Testis (tissue), 3 donors: ENCODE results near the gene KDM4C. TPM values are rescaled to one million over a fixed set of nuclear protein-coding genes. Genes with fewer than 3 reads are reported as not detected.

Source experiments
- DNase-seq: peaks from one replicate; pipeline ENCODE4 v3.0.0-alpha.2; 2019
- H3K27ac ChIP-seq, 2 donors: fragments of 200-600 bp; sonication (generic); one replicate each; pipeline ENCODE4 v1.5.1; 2019
- H3K27me3 ChIP-seq: fragments of 200-600 bp; sonication (generic); one replicate; pipeline ENCODE4 v1.5.1; 2019
- H3K36me3 ChIP-seq: fragments of 200-600 bp; sonication (generic); one replicate; pipeline ENCODE4 v1.5.1; 2017; ENCODE audit warnings: low read depth; ENCODE audit errors: missing control alignments
- H3K4me1 ChIP-seq: fragments of 200-600 bp; sonication (generic); one replicate; pipeline ENCODE4 v1.5.1; 2019
- H3K4me3 ChIP-seq, 2 donors: fragments of 200-600 bp; sonication (generic); one replicate each; pipeline ENCODE4 v1.5.1; 2017 to 2019
- H3K9me3 ChIP-seq: fragments of 200-600 bp; sonication (generic); one replicate; pipeline ENCODE4 v1.5.1; 2017
- POLR2A ChIP-seq: fragments of 450-650 bp; IDR thresholded peaks from one replicate; pipeline ENCODE4 v1.6.1; 2017; ENCODE audit warnings: antibody characterized with exemption, mild to moderate bottlenecking, moderate library complexity
- WGBS, 2 donors: methylation state at CpG; one replicate each; pipeline ENCODE4 v1.1.5; 2018; 5-methylcytosine and 5-hydroxymethylcytosine counted together
- intact Hi-C: fragments of 100-400 bp; cut with DNase I; formaldehyde crosslinking; loops from one replicate; pipeline ENCODE4 v1.15.1; 2023; ENCODE audit warnings: low total_unique reads
- polyA plus RNA-seq: library from polyadenylated mRNA; stranded (reverse); fragments of 350-450 nt; fragmentation: Illumina TruSeq; extraction: RNeasy Lipid Tissue Mini Kit (QIAGEN cat#74804); gene quantifications from one replicate; pipeline ENCODE4 v1.2.3, GENCODE V29; 2014; ENCODE audit warnings: low read depth, low replicate concordance; ENCODE audit not compliant: insufficient read depth
- total RNA-seq, 2 donors: library from RNA; depleted of rRNA; stranded (reverse); fragments of >200 nt; gene quantifications; one replicate each; pipeline ENCODE4 v1.2.3, GENCODE V29; 2016
- TF ChIP-seq, protein P1 (sequence below), 3 experiments: fragments of 450-650 bp in 2 of 3; fragments of 200-600 bp in 1 of 3; sonication (generic) in 1 of 3; IDR thresholded peaks; one replicate each; pipeline ENCODE4 v1.5.1; 2016 to 2019; ENCODE audit warnings: antibody characterized with exemption in 3 of 3, mild to moderate bottlenecking in 2 of 3, moderate library complexity in 1 of 3

KDM4C gene
- total and polyA plus RNA-seq, 3 donors from 2014 or later = 16.7 to 58.8 (median 48.8) TPM

DNA sequence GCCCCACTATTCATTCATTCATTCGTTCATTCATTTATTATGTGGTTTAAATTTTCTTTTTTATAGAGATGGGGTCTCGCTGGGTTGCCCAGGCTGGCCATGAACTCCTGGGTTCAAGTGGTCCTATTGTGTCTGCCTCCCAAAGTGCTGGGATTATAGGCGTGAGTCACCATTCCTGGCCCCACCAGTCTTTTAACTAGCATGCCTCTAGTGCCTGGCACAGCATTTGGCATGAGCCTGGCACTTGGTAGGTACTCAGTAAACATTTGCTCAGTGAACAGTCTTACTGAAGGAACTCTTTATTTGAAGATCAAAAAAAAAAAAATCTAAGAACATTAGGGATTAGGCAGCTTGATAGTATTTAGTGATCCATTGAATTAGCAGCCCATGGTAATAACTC lies 98.1 kb downstream of the KDM4C start:
- H3K9me3 ChIP-seq = no peaks in the 10 kb centered on the region
- H3K4me3 ChIP-seq = no peak overlapping the region
- no peaks in the 10 kb centered on the region for H3K4me1 ChIP-seq
- no peaks in the 10 kb centered on the region for H3K36me3 ChIP-seq
- H3K27ac ChIP-seq = no peak overlapping the region
- DNase-seq = no peak
- no peak for TF ChIP-seq POLR2A
- TF ChIP-seq, protein P1, sequence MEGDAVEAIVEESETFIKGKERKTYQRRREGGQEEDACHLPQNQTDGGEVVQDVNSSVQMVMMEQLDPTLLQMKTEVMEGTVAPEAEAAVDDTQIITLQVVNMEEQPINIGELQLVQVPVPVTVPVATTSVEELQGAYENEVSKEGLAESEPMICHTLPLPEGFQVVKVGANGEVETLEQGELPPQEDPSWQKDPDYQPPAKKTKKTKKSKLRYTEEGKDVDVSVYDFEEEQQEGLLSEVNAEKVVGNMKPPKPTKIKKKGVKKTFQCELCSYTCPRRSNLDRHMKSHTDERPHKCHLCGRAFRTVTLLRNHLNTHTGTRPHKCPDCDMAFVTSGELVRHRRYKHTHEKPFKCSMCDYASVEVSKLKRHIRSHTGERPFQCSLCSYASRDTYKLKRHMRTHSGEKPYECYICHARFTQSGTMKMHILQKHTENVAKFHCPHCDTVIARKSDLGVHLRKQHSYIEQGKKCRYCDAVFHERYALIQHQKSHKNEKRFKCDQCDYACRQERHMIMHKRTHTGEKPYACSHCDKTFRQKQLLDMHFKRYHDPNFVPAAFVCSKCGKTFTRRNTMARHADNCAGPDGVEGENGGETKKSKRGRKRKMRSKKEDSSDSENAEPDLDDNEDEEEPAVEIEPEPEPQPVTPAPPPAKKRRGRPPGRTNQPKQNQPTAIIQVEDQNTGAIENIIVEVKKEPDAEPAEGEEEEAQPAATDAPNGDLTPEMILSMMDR (IDR thresholded peaks at IDR 0.05) = no peak
- H3K27me3 ChIP-seq = no peaks in the 10 kb centered on the region
- WGBS, 2 donors = 92 to 93% methylated on average over 3 of the region's 3 CpGs
- intact Hi-C loops = no loop called here

DNA sequence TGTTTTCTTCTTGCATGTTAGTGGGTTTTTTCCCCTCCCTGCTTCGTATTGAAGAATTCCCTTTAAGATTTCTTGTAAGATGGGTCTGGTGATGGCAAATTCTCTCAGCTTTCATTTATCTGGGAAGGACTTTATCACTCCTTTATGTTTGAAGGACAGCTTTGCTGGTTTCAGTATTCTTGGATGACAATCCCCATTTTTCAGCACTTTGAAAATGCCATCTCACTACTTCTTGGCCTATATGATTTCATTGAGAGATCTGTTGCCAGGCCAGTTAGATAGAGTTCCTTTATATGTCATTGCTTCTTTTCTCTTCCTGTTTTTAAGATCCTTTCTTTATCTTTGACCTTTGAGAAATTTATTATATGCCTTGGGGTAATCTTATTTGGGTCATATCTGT lies 106.3 kb downstream of the KDM4C start:
- H3K36me3 ChIP-seq = no peaks in the 10 kb centered on the region
- H3K27me3 ChIP-seq = no peaks in the 10 kb centered on the region
- TF ChIP-seq POLR2A = no peak
- TF ChIP-seq, protein P1 (IDR thresholded peaks at IDR 0.05) = no peak
- H3K9me3 ChIP-seq = no peaks in the 10 kb centered on the region
- intact Hi-C loops = no loop called here
- no peak for DNase-seq
- no peak overlapping the region for H3K4me3 ChIP-seq
- no peaks in the 10 kb centered on the region for H3K4me1 ChIP-seq
- 95 to 97% methylated on average over 1 of the region's 1 CpG for WGBS, 2 donors
- no peak overlapping the region for H3K27ac ChIP-seq

DNA sequence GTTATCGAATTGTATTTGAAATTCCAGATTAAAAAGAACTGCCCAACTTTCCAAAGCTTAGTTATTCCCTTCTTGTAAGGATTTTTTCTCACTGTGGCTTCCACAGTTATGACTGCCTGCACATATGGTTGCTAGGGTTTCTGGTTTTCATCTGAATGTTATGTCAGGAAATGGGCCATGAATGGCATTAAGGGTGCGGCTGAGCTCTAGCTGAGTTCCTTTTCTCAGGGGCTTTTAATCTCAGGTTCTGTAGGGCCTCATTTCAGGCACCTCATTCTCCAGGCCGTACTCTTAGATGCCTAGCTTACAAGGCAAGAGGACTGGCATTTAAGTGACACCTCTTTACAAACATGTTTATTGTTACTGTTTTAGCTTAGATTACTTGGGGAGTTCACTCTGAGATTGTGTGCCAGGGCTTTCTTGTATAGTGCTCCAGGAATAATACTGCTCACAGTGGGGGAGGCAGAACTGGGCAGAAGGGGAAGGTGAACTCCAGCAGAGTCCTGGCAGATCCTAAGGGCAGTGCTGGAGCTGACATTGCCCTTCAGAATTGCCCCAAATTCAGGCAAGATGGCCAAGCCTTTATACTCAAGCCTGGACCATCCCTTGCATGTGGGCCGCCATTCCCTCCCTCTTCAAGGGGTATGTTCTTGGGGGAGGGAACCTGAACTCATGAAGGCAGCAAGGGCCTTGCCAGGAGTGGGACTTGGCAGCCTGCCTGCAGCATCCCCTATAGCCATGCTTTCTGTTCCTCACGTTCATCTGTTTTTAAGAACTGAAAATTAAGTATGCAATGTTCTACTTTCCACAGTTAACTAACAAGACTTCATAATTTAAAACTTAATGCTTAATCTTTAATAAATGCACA lies 111.5 kb downstream of the KDM4C start:
- intact Hi-C loops = no loop called here
- no peaks in the 10 kb centered on the region for H3K9me3 ChIP-seq
- DNase-seq = no peak
- no peaks in the 10 kb centered on the region for H3K4me1 ChIP-seq
- TF ChIP-seq, protein P1 (IDR thresholded peaks at IDR 0.05) = no peak
- TF ChIP-seq POLR2A = no peak
- 82 to 87% methylated on average over 4 to 5 of the region's 5 CpGs for WGBS, 2 donors
- H3K27me3 ChIP-seq = no peaks in the 10 kb centered on the region
- no peak overlapping the region for H3K27ac ChIP-seq
- H3K36me3 ChIP-seq = no peaks in the 10 kb centered on the region
- no peak overlapping the region for H3K4me3 ChIP-seq

DNA sequence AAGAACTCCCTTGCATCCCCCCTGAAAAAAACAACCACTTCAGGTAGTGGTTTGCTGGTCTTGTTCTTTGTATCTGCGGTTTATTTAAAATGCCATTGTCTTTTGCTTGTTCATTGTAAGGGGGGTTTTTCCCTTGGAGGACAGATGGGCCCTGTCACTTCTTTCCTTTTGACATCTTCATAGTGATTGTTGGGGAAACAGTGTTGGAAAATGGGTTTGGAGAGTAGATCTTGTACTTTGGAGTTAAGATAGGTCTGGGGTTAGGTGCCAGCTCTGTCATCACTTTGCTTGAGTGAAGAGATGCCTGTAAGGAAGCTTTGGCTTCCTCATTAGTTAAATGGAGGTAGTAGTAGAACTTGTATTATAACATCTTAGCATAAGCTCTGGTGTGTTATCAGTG lies 112.4 kb downstream of the KDM4C start:
- Histone ChIP-seq H3K27ac (no peak overlapping the region), H3K4me1 (no peaks in the 10 kb centered on the region), H3K36me3 (no peaks in the 10 kb centered on the region), H3K9me3 (no peaks in the 10 kb centered on the region), H3K4me3 (no peak overlapping the region), H3K27me3 (no peaks in the 10 kb centered on the region)
- intact Hi-C loops = no loop called here
- TF ChIP-seq, protein P1 (IDR thresholded peaks at IDR 0.05) = no peak
- no peak for TF ChIP-seq POLR2A
- 85 to 100% methylated on average over 1 of the region's 1 CpG for WGBS, 2 donors
- no peak for DNase-seq
